Measurements from ENCODE around the gene AP2B1. TPM values are rescaled to one million over a fixed set of nuclear protein-coding genes. Genes with fewer than 3 reads are reported as not detected.

The AP2B1 gene
- total RNA-seq, 1 donor from 2014 or later: 129 TPM

DNA sequence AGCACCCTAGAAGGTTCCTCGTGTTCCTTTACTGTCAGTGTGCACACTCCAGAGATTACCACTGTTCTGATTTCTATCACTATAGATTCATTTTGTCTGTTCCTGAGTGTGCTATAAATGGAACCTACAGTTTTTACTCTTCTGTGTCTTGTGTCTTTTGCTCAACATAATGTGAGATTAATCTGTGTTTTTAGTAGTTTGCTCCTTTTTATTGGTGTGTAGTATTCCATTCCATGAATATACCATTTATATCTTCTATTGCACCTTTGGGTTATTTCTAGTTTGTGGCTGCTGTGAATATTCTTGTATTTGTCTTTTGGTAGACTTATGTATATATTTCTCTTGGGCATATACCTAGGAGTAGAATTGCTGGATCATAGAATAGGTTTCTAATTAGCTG lies 68.2 kb downstream of the AP2B1 start:
- no peak for DNase-seq
- no peaks in the 10 kb centered on the region for H3K27me3 Mint-ChIP-seq
- CTCF ChIA-PET: interaction anchor here (0.8 kb wide), 1 partner anchor 92 kb away, joined by 3 read pairs; no protein-coding TSS in a partner anchor
- no peaks in the 10 kb centered on the region for H3K4me1 Mint-ChIP-seq
- H3K4me3 Mint-ChIP-seq: no peak overlapping the region
- no peak overlapping the region for H3K27ac Mint-ChIP-seq
- H3K9me3 Mint-ChIP-seq: no peaks in the 10 kb centered on the region
- peaks cover 81% of the 10 kb centered on the region for H3K36me3 Mint-ChIP-seq (ENCODE audit: low read depth)
- TF ChIP-seq, protein P1, sequence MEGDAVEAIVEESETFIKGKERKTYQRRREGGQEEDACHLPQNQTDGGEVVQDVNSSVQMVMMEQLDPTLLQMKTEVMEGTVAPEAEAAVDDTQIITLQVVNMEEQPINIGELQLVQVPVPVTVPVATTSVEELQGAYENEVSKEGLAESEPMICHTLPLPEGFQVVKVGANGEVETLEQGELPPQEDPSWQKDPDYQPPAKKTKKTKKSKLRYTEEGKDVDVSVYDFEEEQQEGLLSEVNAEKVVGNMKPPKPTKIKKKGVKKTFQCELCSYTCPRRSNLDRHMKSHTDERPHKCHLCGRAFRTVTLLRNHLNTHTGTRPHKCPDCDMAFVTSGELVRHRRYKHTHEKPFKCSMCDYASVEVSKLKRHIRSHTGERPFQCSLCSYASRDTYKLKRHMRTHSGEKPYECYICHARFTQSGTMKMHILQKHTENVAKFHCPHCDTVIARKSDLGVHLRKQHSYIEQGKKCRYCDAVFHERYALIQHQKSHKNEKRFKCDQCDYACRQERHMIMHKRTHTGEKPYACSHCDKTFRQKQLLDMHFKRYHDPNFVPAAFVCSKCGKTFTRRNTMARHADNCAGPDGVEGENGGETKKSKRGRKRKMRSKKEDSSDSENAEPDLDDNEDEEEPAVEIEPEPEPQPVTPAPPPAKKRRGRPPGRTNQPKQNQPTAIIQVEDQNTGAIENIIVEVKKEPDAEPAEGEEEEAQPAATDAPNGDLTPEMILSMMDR (IDR thresholded peaks at IDR 0.05): no peak
- no peak for ATAC-seq (ENCODE audit: low read depth)
- intact Hi-C loops (cut with micrococcal nuclease): no loop called here
- POLR2A ChIA-PET: no interaction called here

- Mint-ChIP-seq H3K4me1 (no peaks in the 10 kb centered on the region), H3K4me3 (no peak overlapping the region), H3K27me3 (no peaks in the 10 kb centered on the region), H3K36me3 (ENCODE audit: low read depth) (peaks cover 85% of the 10 kb centered on the region), H3K9me3 (no peaks in the 10 kb centered on the region), H3K27ac (no peak overlapping the region)
- ATAC-seq (ENCODE audit: low read depth) (no peak), DNase-seq (no peak)
- TF ChIP-seq, protein P1 (IDR thresholded peaks at IDR 0.05): no peak
- POLR2A ChIA-PET: no interaction called here
- CTCF ChIA-PET: interaction anchor here (0.6 kb wide), 1 partner anchor 873 kb away, joined by 3 read pairs; no protein-coding TSS in a partner anchor
- intact Hi-C loops (cut with micrococcal nuclease): no loop called here
These were observed 73.8 kb downstream of the AP2B1 start for GRCh38 chr17:35660902-35661301.

GRCh38 chr17:35664685-35665084 lies 77.6 kb downstream of the AP2B1 start:
- Mint-ChIP-seq H3K4me3 (no peak overlapping the region), H3K4me1 (no peaks in the 10 kb centered on the region), H3K9me3 (no peaks in the 10 kb centered on the region), H3K27ac (no peak overlapping the region), H3K36me3 (ENCODE audit: low read depth) (peaks cover 69% of the 10 kb centered on the region), H3K27me3 (no peaks in the 10 kb centered on the region)
- TF ChIP-seq, protein P1 (IDR thresholded peaks at IDR 0.05): no peak
- ChIA-PET CTCF (interaction anchor here (1.0 kb wide), 1 partner anchor 100 kb away, joined by 3 read pairs; no protein-coding TSS in a partner anchor), POLR2A (no interaction called here)
- DNase-seq (no peak), ATAC-seq (ENCODE audit: low read depth) (no peak)
- intact Hi-C loops (cut with micrococcal nuclease): no loop called here

DNA sequence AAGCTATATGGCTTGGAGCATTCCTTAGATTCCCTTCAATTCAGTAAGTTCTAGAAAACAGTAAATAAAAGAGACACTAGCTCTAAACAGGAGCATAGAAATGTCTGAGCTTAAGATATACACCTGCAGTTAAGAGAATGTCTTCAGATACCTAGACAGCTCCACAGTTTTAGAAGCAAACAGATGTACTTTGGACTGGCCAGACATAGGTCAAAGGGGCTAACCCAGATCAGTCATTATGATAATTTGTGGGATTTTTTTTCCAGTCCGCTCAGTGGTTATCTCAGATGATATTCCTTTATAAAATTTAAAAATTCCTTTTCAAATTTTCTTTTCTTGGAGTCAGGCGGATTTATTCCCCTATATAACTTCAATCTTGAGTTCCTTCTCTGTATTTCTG lies 78.5 kb downstream of the AP2B1 start:
- intact Hi-C loops (cut with micrococcal nuclease): no loop called here
- POLR2A ChIA-PET: no interaction called here
- TF ChIP-seq, protein P1 (IDR thresholded peaks at IDR 0.05): no peak
- CTCF ChIA-PET: no interaction called here
- no peak overlapping the region for H3K27ac Mint-ChIP-seq
- no peaks in the 10 kb centered on the region for H3K9me3 Mint-ChIP-seq
- peaks cover 69% of the 10 kb centered on the region for H3K36me3 Mint-ChIP-seq (ENCODE audit: low read depth)
- H3K27me3 Mint-ChIP-seq: no peaks in the 10 kb centered on the region
- no peak for DNase-seq
- no peaks in the 10 kb centered on the region for H3K4me1 Mint-ChIP-seq
- H3K4me3 Mint-ChIP-seq: no peak overlapping the region
- ATAC-seq (ENCODE audit: low read depth): no peak

DNA sequence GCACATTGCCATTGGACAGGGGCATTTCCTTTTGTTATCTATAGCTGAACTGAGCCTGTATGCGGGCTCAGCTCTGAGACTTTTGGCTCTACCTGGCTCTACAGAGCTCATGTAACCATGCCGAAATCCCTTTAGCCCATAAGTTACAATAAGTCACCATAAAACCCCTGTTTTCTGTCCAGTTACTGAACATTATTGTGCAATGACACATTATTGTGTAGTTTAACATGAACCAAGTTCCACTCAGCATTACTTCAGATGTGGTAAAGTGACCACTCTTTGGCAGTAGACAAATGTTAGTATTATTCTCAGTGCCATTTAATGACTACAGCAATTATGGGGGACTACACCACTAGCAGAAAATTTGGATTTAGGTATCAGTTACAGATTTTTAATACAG lies 78.9 kb downstream of the AP2B1 start:
- no peak overlapping the region for H3K27ac Mint-ChIP-seq
- ChIA-PET POLR2A (no interaction called here), CTCF (no interaction called here)
- DNase-seq (no peak), ATAC-seq (ENCODE audit: low read depth) (no peak)
- H3K4me1 Mint-ChIP-seq: no peaks in the 10 kb centered on the region
- no peaks in the 10 kb centered on the region for H3K9me3 Mint-ChIP-seq
- no peaks in the 10 kb centered on the region for H3K27me3 Mint-ChIP-seq
- intact Hi-C loops (cut with micrococcal nuclease): no loop called here
- no peak overlapping the region for H3K4me3 Mint-ChIP-seq
- TF ChIP-seq, protein P1 (IDR thresholded peaks at IDR 0.05): no peak
- peaks cover 69% of the 10 kb centered on the region for H3K36me3 Mint-ChIP-seq (ENCODE audit: low read depth)

All from activated B cell treated with CpG ODN at 0.5 μM for 24 hours (primary cell).